Endothelial cell of umbilical vein (primary cell): ENCODE measurements around the gene NTMT1. TPM values are rescaled to one million over a fixed set of nuclear protein-coding genes. Genes with fewer than 3 reads are reported as not detected.

Experiments
- BruUV-seq: library from RNA; stranded (reverse); fragments of 400-500 nt; replicated peaks from 2 replicates; lab custom pipeline; 2021; lab: Mats Ljungman, UMichigan
- CTCF ChIA-PET: fragments of 300-600, 350-600 bp; sonication (Branson Sonifier 250); formaldehyde crosslinking; loops from one replicate; lab custom pipeline; 2021; ENCODE audit warnings: antibody characterized with exemption, inconsistent platforms; lab: Charles Lee
- POLR2A ChIA-PET: fragments of 300-600, 350-600 bp; sonication (Branson Sonifier 250); formaldehyde crosslinking; loops from one replicate; lab custom pipeline; 2021; ENCODE audit warnings: antibody characterized with exemption, inconsistent platforms; lab: Charles Lee
- DNase-seq: peaks from one replicate; pipeline ENCODE4 v3.0.0-alpha.2; 2011; ENCODE audit warnings: low read depth, low spot score
- FAIRE-seq: peaks from 2 replicates; lab custom pipeline; 2011; peaks lifted over from hg19 to GRCh38; lab: Jason Lieb, UNC
- H2AFZ ChIP-seq: 2 replicates; pipeline ENCODE4 v1.6.0; 2012; ENCODE audit warnings: low read depth, low read length, control low read depth, inconsistent platforms
- H3K27ac ChIP-seq: 2 replicates; pipeline ENCODE4 v1.5.1; 2011; ENCODE audit warnings: low read depth, mild to moderate bottlenecking, control low read depth, low read length, moderate library complexity; ENCODE audit not compliant: insufficient read depth
- H3K27me3 ChIP-seq, 2 experiments: 2 replicates each; pipeline versions ENCODE4 v1.6.0 to v1.6.1; 2011; ENCODE audit warnings: low read length in 2 of 2, mixed read lengths in 1 of 2; ENCODE audit not compliant: control insufficient read depth in 2 of 2, insufficient read depth in 2 of 2
- H3K36me3 ChIP-seq, 2 experiments: 2 replicates in 1 of 2; 3 replicates in 1 of 2; pipeline ENCODE4 v1.5.1; 2011; ENCODE audit warnings: low read length in 2 of 2, mild to moderate bottlenecking in 1 of 2, moderate library complexity in 1 of 2; ENCODE audit not compliant: control insufficient read depth in 2 of 2, insufficient read depth in 2 of 2; ENCODE audit errors: extremely low read depth in 1 of 2
- H3K4me1 ChIP-seq: 3 replicates; pipeline ENCODE4 v1.5.1; 2011; ENCODE audit warnings: mild to moderate bottlenecking, low read length; ENCODE audit not compliant: control insufficient read depth, insufficient read depth; ENCODE audit errors: extremely low read depth
- H3K4me2 ChIP-seq: 2 replicates; pipeline ENCODE4 v1.6.1; 2011; ENCODE audit warnings: low read length, control low read depth, mixed read lengths; ENCODE audit not compliant: insufficient read depth
- H3K4me3 ChIP-seq, 3 experiments: fragments of 200-600 bp in 1 of 3; sonication (generic), shearing (Covaris generic) in 1 of 3; replicated peaks in 1 of 3; 2 replicates each; pipeline ENCODE4 v1.5.1; 2011 to 2016; ENCODE audit warnings: control low read depth in 3 of 3, low read length in 3 of 3, mild to moderate bottlenecking in 2 of 3, inconsistent platforms in 1 of 3, low read depth in 1 of 3, moderate library complexity in 1 of 3; ENCODE audit not compliant: insufficient read depth in 1 of 3
- H3K79me2 ChIP-seq: 2 replicates; pipeline ENCODE4 v1.6.0; 2012; ENCODE audit warnings: low read length, inconsistent platforms; ENCODE audit not compliant: control insufficient read depth, insufficient read depth
- H3K9ac ChIP-seq: replicated peaks from 2 replicates; pipeline ENCODE3; 2011; ENCODE audit warnings: low read length, control low read depth; ENCODE audit not compliant: insufficient read depth; ENCODE audit errors: extremely low read depth
- H3K9me1 ChIP-seq: replicated peaks from 3 replicates; pipeline ENCODE4 v1.6.0; 2011; ENCODE audit warnings: mild to moderate bottlenecking, low read length; ENCODE audit not compliant: control insufficient read depth, insufficient read depth; ENCODE audit errors: extremely low read depth
- H3K9me3 ChIP-seq: replicated peaks from 2 replicates; pipeline ENCODE4 v1.5.1; 2012; ENCODE audit warnings: low read length, inconsistent platforms; ENCODE audit not compliant: control insufficient read depth, insufficient read depth
- H4K20me1 ChIP-seq: replicated peaks from 2 replicates; pipeline ENCODE3; 2011; ENCODE audit warnings: mild to moderate bottlenecking, low read length; ENCODE audit not compliant: control insufficient read depth, insufficient read depth; ENCODE audit errors: extremely low read depth
- EZH2 ChIP-seq: IDR thresholded peaks from 2 replicates; pipeline ENCODE4 v1.6.1; 2012; ENCODE audit warnings: borderline replicate concordance, low read depth, mild to moderate bottlenecking, moderate library complexity, low read length, inconsistent platforms; ENCODE audit not compliant: severe bottlenecking
- FOS ChIP-seq: IDR thresholded peaks from 2 replicates; pipeline ENCODE4 v1.6.1; 2011; ENCODE audit warnings: mild to moderate bottlenecking, low read length, moderate library complexity, borderline replicate concordance; ENCODE audit not compliant: insufficient read depth
- GATA2 ChIP-seq: IDR thresholded peaks from 2 replicates; pipeline ENCODE4 v1.7.0; 2011; ENCODE audit warnings: low read depth, mild to moderate bottlenecking, moderate library complexity, mixed read lengths, low read length; ENCODE audit not compliant: insufficient read length, insufficient read depth
- JUN ChIP-seq: IDR thresholded peaks from 2 replicates; pipeline ENCODE4 v1.6.1; 2011; ENCODE audit warnings: borderline replicate concordance, low read depth; ENCODE audit not compliant: insufficient read length, insufficient read depth
- MYC ChIP-seq: IDR thresholded peaks from one replicate; pipeline ENCODE4 v1.6.1; 2011; ENCODE audit warnings: mild to moderate bottlenecking, low read depth, low read length
- POLR2A ChIP-seq: IDR thresholded peaks from 2 replicates; pipeline ENCODE4 v1.6.1; 2012; ENCODE audit warnings: low read depth, mild to moderate bottlenecking, control low read depth, low read length
- POLR2AphosphoS5 ChIP-seq: IDR thresholded peaks from 2 replicates; pipeline ENCODE4 v1.6.1; 2012; ENCODE audit warnings: low read depth, mild to moderate bottlenecking, control low read depth, low read length, moderate library complexity; ENCODE audit not compliant: insufficient read depth
- dilution Hi-C: fragments of 300-500 bp; cut with MboI; formaldehyde crosslinking; loops from one replicate; pipeline ENCODE4 v1.15.0; 2019; ENCODE audit warnings: low sequenced_read_pairs; ENCODE audit not compliant: extremely low pct_ligation_motif_present
- intact Hi-C: fragments of 100-400 bp; cut with micrococcal nuclease; formaldehyde crosslinking; loops from one replicate; pipeline ENCODE4 v1.10.0; 2022
- polyA plus RNA-seq, 4 experiments: library from polyadenylated mRNA; depleted of rRNA in 3 of 4; stranded (reverse) in 3 of 4; unstranded in 1 of 4; fragments of >200 nt; gene quantifications; 2 replicates each; pipeline versions ENCODE4 v1.2.1 to v1.2.3, GENCODE V29; 2011 to 2012; ENCODE audit warnings: missing spikeins in 1 of 4
- total RNA-seq: library from RNA; stranded (reverse); gene quantifications from 2 replicates; pipeline ENCODE4 v1.2.3, GENCODE V29; 2021
- TF ChIP-seq, protein P1 (sequence below), 2 donors: IDR thresholded peaks; 1 replicate in 1 of 2; 2 replicates in 1 of 2; pipeline ENCODE4 v1.5.1; 2011; ENCODE audit warnings: low read length in 2 of 2, mild to moderate bottlenecking in 2 of 2, moderate library complexity in 2 of 2, control low read depth in 1 of 2, inconsistent platforms in 1 of 2, low read depth in 1 of 2; ENCODE audit not compliant: insufficient read depth in 1 of 2; ENCODE audit errors: extremely low read depth in 1 of 2
- TF ChIP-seq, protein P2 (sequence below): IDR thresholded peaks from 2 replicates; pipeline ENCODE4 v1.6.1; 2011; ENCODE audit not compliant: insufficient read depth, insufficient read length

NTMT1 gene
- total and polyA plus RNA-seq, 2 donors (not counting 3 experiments of a cell fraction or from before 2014, with no cell fraction given) = 47.6 to 58.3 TPM

DNA sequence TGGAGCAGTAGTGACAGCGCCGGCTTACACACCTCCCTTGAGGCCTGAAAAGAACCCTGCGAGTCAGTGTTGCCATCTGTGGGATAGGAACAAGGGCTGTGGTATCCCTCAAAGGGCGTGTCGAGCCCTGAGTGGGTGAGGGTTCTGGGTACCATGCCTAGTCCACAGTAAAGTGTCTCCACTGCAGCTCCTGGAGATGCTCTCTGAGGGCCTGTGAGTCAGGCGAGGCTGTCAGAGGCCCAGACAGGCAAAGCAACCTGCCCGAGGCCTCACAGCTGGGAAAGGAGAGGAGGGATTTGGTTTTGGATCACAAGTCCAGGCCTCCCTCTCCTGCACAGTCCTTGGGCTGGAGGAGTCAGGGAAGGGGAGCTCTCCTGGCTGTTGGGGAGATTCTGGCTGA, 45.6 kb downstream of the NTMT1 start:
- Histone ChIP-seq H3K79me2 (no peaks in the 10 kb centered on the region), H4K20me1 (no peaks in the 10 kb centered on the region), H3K4me2 (no peak overlapping the region), H3K36me3 (no peaks in the 10 kb centered on the region), H3K9ac (no peak overlapping the region), H3K9me1 (no peaks in the 10 kb centered on the region), H3K27me3 (peaks cover 0 to 4% of the 10 kb centered on the region in 2 experiments), H2AFZ (no peak overlapping the region), H3K9me3 (no peaks in the 10 kb centered on the region), H3K4me3 (no peak overlapping the region), H3K27ac (no peak overlapping the region), H3K4me1 (no peaks in the 10 kb centered on the region)
- POLR2A ChIA-PET = no interaction called here
- dilution Hi-C loops = no loop called here
- intact Hi-C loops = no loop called here
- CTCF ChIA-PET = interaction anchor here (0.6 kb wide), 1 partner anchor 55 kb away, joined by 3 read pairs; no protein-coding TSS in a partner anchor
- TF ChIP-seq POLR2A (no peak), JUN (no peak), EZH2 (no peak), GATA2 (no peak), POLR2AphosphoS5 (no peak), MYC (no peak), FOS (no peak)
- TF ChIP-seq, protein P1, sequence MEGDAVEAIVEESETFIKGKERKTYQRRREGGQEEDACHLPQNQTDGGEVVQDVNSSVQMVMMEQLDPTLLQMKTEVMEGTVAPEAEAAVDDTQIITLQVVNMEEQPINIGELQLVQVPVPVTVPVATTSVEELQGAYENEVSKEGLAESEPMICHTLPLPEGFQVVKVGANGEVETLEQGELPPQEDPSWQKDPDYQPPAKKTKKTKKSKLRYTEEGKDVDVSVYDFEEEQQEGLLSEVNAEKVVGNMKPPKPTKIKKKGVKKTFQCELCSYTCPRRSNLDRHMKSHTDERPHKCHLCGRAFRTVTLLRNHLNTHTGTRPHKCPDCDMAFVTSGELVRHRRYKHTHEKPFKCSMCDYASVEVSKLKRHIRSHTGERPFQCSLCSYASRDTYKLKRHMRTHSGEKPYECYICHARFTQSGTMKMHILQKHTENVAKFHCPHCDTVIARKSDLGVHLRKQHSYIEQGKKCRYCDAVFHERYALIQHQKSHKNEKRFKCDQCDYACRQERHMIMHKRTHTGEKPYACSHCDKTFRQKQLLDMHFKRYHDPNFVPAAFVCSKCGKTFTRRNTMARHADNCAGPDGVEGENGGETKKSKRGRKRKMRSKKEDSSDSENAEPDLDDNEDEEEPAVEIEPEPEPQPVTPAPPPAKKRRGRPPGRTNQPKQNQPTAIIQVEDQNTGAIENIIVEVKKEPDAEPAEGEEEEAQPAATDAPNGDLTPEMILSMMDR (IDR thresholded peaks at IDR 0.05; ENCODE audit: extremely low read depth in 1 of 2, insufficient read depth in 1 of 2, low read depth in 1 of 2, low read length in 2 of 2) = no peak
- TF ChIP-seq, protein P2, sequence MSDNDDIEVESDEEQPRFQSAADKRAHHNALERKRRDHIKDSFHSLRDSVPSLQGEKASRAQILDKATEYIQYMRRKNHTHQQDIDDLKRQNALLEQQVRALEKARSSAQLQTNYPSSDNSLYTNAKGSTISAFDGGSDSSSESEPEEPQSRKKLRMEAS = no peak
- FAIRE-seq (no peak), DNase-seq (no peak)
- BruUV-seq = no TSS peak
